ENCODE data around the gene CT47C1. TPM values are rescaled to one million over a fixed set of nuclear protein-coding genes. Genes with fewer than 3 reads are reported as not detected.

Gene CT47C1
- polyA plus RNA-seq, 1 experiment = not detected

DNA sequence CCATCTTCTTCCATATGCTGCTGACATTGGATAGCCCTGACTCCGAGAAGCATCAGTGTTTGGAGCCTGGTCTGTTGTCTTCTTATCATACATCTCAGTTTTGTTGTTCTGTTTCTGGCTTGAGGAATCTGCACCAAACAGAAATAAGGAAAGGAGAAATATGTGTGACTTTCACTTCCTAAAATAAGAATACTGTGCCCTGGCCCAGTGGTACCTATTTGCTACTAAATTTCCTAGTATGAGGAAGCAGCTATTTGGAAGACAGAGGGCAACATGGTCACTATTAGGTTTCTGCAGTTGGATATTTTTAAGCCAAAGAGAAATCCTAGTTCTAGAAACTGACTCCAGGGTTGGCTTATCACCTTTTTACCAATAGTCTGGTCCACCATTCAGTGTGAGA is 16.8 kb downstream of the CT47C1 start:
- POLR2A ChIA-PET = no interaction called here
- Histone ChIP-seq H3K9me3 (ENCODE audit: control insufficient read depth, insufficient read depth, low read length) (no peaks in the 10 kb centered on the region), H3K4me3 (ENCODE audit: low read depth, low read length) (no peak overlapping the region), H3K27ac (ENCODE audit: low read depth, low read length) (no peak overlapping the region), H3K27me3 (ENCODE audit: control insufficient read depth, insufficient read depth, low read length) (peaks cover 3% of the 10 kb centered on the region)
- CTCF ChIA-PET = interaction anchor here (1.4 kb wide), 1 partner anchor 29 kb away, joined by 3 read pairs; no protein-coding TSS in a partner anchor
- no peak for DNase-seq (ENCODE audit: low read depth, low spot score)
- TF ChIP-seq, protein P1, sequence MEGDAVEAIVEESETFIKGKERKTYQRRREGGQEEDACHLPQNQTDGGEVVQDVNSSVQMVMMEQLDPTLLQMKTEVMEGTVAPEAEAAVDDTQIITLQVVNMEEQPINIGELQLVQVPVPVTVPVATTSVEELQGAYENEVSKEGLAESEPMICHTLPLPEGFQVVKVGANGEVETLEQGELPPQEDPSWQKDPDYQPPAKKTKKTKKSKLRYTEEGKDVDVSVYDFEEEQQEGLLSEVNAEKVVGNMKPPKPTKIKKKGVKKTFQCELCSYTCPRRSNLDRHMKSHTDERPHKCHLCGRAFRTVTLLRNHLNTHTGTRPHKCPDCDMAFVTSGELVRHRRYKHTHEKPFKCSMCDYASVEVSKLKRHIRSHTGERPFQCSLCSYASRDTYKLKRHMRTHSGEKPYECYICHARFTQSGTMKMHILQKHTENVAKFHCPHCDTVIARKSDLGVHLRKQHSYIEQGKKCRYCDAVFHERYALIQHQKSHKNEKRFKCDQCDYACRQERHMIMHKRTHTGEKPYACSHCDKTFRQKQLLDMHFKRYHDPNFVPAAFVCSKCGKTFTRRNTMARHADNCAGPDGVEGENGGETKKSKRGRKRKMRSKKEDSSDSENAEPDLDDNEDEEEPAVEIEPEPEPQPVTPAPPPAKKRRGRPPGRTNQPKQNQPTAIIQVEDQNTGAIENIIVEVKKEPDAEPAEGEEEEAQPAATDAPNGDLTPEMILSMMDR (IDR thresholded peaks at IDR 0.05; ENCODE audit: low read depth, low read length) = no peak

DNA sequence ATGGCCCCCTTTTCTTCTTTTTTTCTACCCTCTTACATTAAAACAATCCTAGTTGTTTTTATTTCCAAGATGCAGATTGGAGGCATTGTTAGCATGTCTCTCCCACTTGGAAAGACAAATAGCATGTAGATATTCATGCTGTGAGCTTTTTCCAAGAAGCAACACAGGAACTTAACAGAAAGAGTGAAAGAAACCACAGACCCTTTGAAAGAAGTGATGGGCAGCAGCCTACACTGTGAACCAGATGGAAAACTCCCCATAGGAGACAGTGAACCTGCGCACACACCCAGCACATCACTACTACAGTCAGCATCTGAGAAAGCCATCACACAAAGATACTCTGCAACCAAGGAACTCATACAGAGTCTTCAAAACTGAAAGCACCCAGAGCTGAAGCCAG is 17.8 kb downstream of the CT47C1 start:
- H3K27me3 ChIP-seq (ENCODE audit: control insufficient read depth, insufficient read depth, low read length) = peaks cover 3% of the 10 kb centered on the region
- no peak for DNase-seq (ENCODE audit: low read depth, low spot score)
- ChIA-PET CTCF (no interaction called here), POLR2A (no interaction called here)
- TF ChIP-seq, protein P1 (IDR thresholded peaks at IDR 0.05; ENCODE audit: low read depth, low read length) = no peak
- no peak overlapping the region for H3K4me3 ChIP-seq (ENCODE audit: low read depth, low read length)
- no peak overlapping the region for H3K27ac ChIP-seq (ENCODE audit: low read depth, low read length)
- no peaks in the 10 kb centered on the region for H3K9me3 ChIP-seq (ENCODE audit: control insufficient read depth, insufficient read depth, low read length)

DNA sequence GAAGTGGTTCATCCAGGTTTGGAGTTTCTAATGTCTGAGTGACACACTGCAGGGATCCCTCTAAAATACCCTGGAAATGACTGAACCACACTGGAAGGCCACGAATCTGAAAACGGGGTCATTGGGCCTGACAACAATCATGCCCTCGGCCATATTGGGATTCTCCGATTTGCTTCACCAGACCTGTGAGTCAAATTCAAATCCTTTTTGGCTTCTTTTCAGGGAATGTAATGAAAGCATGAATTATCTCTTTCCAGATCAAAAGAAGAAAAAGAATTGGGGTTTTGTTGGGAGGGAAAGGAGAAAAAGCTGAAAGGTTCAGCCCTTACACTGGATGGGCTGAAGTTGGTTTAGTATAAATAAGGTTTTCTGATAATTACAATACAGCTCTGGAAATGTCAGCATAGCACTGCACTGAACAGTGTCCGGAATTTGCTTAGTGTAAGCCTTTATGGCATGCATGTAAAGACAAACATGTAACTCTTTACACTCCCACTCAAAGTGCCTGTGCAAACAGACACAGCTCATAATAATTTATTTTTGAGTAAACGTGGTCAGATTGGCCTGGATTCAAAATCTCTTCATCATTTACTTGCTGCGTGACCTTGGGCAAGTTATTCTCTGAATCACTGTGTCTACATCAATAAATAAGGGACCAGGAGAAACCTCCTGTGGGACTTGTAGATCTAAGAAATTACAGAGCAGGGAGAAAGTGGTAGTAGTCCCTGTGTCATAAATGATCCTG is 21.4 kb downstream of the CT47C1 start:
- Histone ChIP-seq H3K9me3 (ENCODE audit: control insufficient read depth, insufficient read depth, low read length) (no peaks in the 10 kb centered on the region), H3K4me3 (ENCODE audit: low read depth, low read length) (no peak overlapping the region), H3K27ac (ENCODE audit: low read depth, low read length) (no peak overlapping the region), H3K27me3 (ENCODE audit: control insufficient read depth, insufficient read depth, low read length) (peaks cover 2% of the 10 kb centered on the region)
- CTCF ChIA-PET = interaction anchor here (0.5 to 1.6 kb wide), 2 partner anchors 24 to 250 kb away, joined by 6 to 10 read pairs; no protein-coding TSS in a partner anchor
- POLR2A ChIA-PET = no interaction called here
- TF ChIP-seq, protein P1 (IDR thresholded peaks at IDR 0.05; ENCODE audit: low read depth, low read length) = no peak
- DNase-seq (ENCODE audit: low read depth, low spot score) = no peak

DNA sequence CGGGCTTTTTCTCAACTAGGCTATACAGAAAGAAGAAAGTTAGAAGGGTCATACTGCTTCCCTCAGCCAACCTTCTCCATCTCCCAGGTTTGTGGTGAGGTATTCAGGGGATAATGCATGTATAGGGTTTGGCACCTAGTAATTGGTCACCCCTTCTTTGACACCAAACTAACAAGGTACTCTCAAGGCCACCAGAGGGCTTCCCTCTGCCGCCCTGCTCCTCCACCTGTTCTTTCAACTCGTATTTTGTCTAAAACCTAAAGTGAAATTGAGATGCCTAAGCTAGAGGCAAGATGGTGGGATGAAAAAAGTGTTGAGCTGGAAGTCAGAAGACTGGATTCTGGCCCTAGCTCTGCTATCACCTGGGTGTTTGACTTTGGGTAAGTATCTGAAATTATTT is 22.0 kb downstream of the CT47C1 start:
- Histone ChIP-seq H3K27me3 (ENCODE audit: control insufficient read depth, insufficient read depth, low read length) (no peaks in the 10 kb centered on the region), H3K9me3 (ENCODE audit: control insufficient read depth, insufficient read depth, low read length) (no peaks in the 10 kb centered on the region), H3K27ac (ENCODE audit: low read depth, low read length) (no peak overlapping the region), H3K4me3 (ENCODE audit: low read depth, low read length) (no peak overlapping the region)
- no peak for DNase-seq (ENCODE audit: low read depth, low spot score)
- CTCF ChIA-PET = no interaction called here
- POLR2A ChIA-PET = no interaction called here
- TF ChIP-seq, protein P1 (IDR thresholded peaks at IDR 0.05; ENCODE audit: low read depth, low read length) = no peak

DNA sequence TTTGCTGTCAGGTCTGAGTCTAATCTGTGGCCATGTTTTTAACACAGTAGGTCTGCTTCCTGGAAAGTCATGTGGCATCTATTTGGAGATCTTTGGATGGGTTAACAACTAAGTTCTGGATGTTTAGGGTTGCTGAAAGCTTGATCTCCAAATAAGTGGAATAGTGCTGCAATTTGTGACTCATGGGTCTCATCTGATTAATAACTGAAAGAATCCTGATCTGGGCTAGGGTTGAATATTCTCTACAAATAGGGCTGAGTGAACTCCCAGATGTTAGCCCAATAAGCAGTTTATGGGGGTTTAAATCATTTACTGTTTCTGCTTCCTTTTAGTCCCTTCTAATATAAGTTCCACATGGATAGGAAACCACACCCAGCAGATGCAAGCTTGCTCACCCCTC is 23.1 kb downstream of the CT47C1 start:
- DNase-seq (ENCODE audit: low read depth, low spot score) = no peak
- ChIA-PET CTCF (no interaction called here), POLR2A (no interaction called here)
- Histone ChIP-seq H3K9me3 (ENCODE audit: control insufficient read depth, insufficient read depth, low read length) (no peaks in the 10 kb centered on the region), H3K4me3 (ENCODE audit: low read depth, low read length) (no peak overlapping the region), H3K27me3 (ENCODE audit: control insufficient read depth, insufficient read depth, low read length) (no peaks in the 10 kb centered on the region), H3K27ac (ENCODE audit: low read depth, low read length) (no peak overlapping the region)
- TF ChIP-seq, protein P1 (IDR thresholded peaks at IDR 0.05; ENCODE audit: low read depth, low read length) = no peak

Measured in AG04450 (cell line).